Measurements from ENCODE around the gene RRN3.
A peak's percentile ranks its signal among the peaks of the same experiment; 100 is the strongest.
"Not testable (repeated sequence)": the region's sequence is repeated elsewhere in the genome, so short reads cannot be mapped to it uniquely, and the experiment has no call there.

The RRN3 gene

DNA sequence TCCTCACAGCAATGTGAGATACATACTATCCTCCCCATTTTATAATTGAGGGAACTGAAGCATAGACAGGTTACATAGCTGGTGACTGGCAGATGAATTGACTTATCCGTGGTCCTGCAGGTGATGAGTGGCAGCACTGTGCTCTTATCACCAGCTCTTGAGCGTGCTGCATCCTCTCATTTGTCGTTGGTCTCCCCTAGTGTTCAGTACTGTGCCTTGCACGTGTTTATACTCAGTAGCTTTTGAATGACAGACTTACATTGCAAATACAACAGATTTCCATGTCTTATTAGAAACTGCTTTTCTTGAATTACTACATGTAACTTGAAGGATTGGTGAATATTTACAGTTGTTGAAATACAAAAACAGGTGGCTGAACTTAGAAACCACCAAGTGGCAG is 71.9 kb downstream of the RRN3 start:
- not testable (repeated sequence) for H3K79me2 ChIP-seq (ENCODE audit: insufficient read depth, low read length); H3F3A ChIP-seq (ENCODE audit: insufficient read depth); H3K4me2 ChIP-seq (ENCODE audit: low read depth, low read length, poor library complexity, severe bottlenecking); H3K27me3 ChIP-seq (ENCODE audit: low read length); H3K4me3 ChIP-seq (ENCODE audit: insufficient read depth, low read length, poor library complexity, severe bottlenecking); H3K36me3 ChIP-seq (ENCODE audit: low read length); H4K20me1 ChIP-seq (ENCODE audit: low read depth, low read length); H3K27ac ChIP-seq (ENCODE audit: low read depth, low read length); H3K9ac ChIP-seq (ENCODE audit: low read length); H2AFZ ChIP-seq (ENCODE audit: low read depth, low read length, severe bottlenecking); H3K9me2 ChIP-seq (replicated peaks; ENCODE audit: insufficient read depth, low read length); H3K9me3 ChIP-seq (ENCODE audit: insufficient read depth, low read length)
- TF ChIP-seq CTCF (IDR thresholded peaks at IDR 0.05; ENCODE audit: insufficient read depth, low read length, poor library complexity, severe bottlenecking): peak; percentile 33

DNA sequence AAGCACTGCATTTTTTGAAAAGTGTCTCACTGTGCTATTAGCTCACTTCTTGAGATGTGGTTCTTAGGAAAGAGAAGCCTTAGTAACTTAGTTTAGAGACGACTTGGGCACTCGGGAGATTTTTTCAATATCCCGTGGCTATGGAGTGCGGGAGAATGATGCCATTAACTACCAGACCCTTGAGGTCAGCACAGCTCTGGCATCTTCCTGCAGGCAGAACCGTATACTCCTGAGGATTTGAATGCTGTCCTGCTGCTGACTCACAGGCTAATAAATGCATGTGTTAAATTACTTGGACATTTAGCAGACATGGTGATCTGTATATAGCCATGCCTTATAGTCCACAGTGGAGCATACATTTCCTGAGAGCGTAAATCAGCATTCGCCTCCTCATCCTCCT is 72.6 kb downstream of the RRN3 start:
- not testable (repeated sequence) for H3K27me3 ChIP-seq (ENCODE audit: low read length); H3K4me2 ChIP-seq (ENCODE audit: low read depth, low read length, poor library complexity, severe bottlenecking); H2AFZ ChIP-seq (ENCODE audit: low read depth, low read length, severe bottlenecking); H3F3A ChIP-seq (ENCODE audit: insufficient read depth); H3K36me3 ChIP-seq (ENCODE audit: low read length); H3K9me2 ChIP-seq (replicated peaks; ENCODE audit: insufficient read depth, low read length); H3K79me2 ChIP-seq (ENCODE audit: insufficient read depth, low read length); H3K4me3 ChIP-seq (ENCODE audit: insufficient read depth, low read length, poor library complexity, severe bottlenecking); H3K27ac ChIP-seq (ENCODE audit: low read depth, low read length); H3K9ac ChIP-seq (ENCODE audit: low read length); H4K20me1 ChIP-seq (ENCODE audit: low read depth, low read length); H3K9me3 ChIP-seq (ENCODE audit: insufficient read depth, low read length)

- H3K27me3 ChIP-seq (ENCODE audit: low read length); H3K4me3 ChIP-seq (ENCODE audit: insufficient read depth, low read length, poor library complexity, severe bottlenecking); H3K9me2 ChIP-seq (replicated peaks; ENCODE audit: insufficient read depth, low read length); H3K9me3 ChIP-seq (ENCODE audit: insufficient read depth, low read length); H3F3A ChIP-seq (ENCODE audit: insufficient read depth); H3K4me2 ChIP-seq (ENCODE audit: low read depth, low read length, poor library complexity, severe bottlenecking); H3K27ac ChIP-seq (ENCODE audit: low read depth, low read length); H3K36me3 ChIP-seq (ENCODE audit: low read length); H3K79me2 ChIP-seq (ENCODE audit: insufficient read depth, low read length); H3K9ac ChIP-seq (ENCODE audit: low read length); H4K20me1 ChIP-seq (ENCODE audit: low read depth, low read length); H2AFZ ChIP-seq (ENCODE audit: low read depth, low read length, severe bottlenecking): not testable (repeated sequence)
Measured at GRCh38 chr16:15016951-15017580, 77.0 kb downstream of the RRN3 start.

- not testable (repeated sequence) for H3F3A ChIP-seq (ENCODE audit: insufficient read depth); H3K4me3 ChIP-seq (ENCODE audit: insufficient read depth, low read length, poor library complexity, severe bottlenecking); H4K20me1 ChIP-seq (ENCODE audit: low read depth, low read length); H3K4me2 ChIP-seq (ENCODE audit: low read depth, low read length, poor library complexity, severe bottlenecking); H3K36me3 ChIP-seq (ENCODE audit: low read length); H3K9ac ChIP-seq (ENCODE audit: low read length); H2AFZ ChIP-seq (ENCODE audit: low read depth, low read length, severe bottlenecking); H3K79me2 ChIP-seq (ENCODE audit: insufficient read depth, low read length); H3K27ac ChIP-seq (ENCODE audit: low read depth, low read length); H3K9me2 ChIP-seq (replicated peaks; ENCODE audit: insufficient read depth, low read length); H3K27me3 ChIP-seq (ENCODE audit: low read length); H3K9me3 ChIP-seq (ENCODE audit: insufficient read depth, low read length)
Measured at GRCh38 chr16:15016354-15016753, 77.7 kb downstream of the RRN3 start.

GRCh38 chr16:15015671-15016070 is 78.4 kb downstream of the RRN3 start:
- H3K4me3 ChIP-seq (ENCODE audit: insufficient read depth, low read length, poor library complexity, severe bottlenecking); H3K27me3 ChIP-seq (ENCODE audit: low read length); H3K9me3 ChIP-seq (ENCODE audit: insufficient read depth, low read length); H3F3A ChIP-seq (ENCODE audit: insufficient read depth); H3K27ac ChIP-seq (ENCODE audit: low read depth, low read length); H3K79me2 ChIP-seq (ENCODE audit: insufficient read depth, low read length); H3K4me2 ChIP-seq (ENCODE audit: low read depth, low read length, poor library complexity, severe bottlenecking); H3K36me3 ChIP-seq (ENCODE audit: low read length); H4K20me1 ChIP-seq (ENCODE audit: low read depth, low read length); H2AFZ ChIP-seq (ENCODE audit: low read depth, low read length, severe bottlenecking); H3K9ac ChIP-seq (ENCODE audit: low read length); H3K9me2 ChIP-seq (replicated peaks; ENCODE audit: insufficient read depth, low read length): not testable (repeated sequence)

DNA sequence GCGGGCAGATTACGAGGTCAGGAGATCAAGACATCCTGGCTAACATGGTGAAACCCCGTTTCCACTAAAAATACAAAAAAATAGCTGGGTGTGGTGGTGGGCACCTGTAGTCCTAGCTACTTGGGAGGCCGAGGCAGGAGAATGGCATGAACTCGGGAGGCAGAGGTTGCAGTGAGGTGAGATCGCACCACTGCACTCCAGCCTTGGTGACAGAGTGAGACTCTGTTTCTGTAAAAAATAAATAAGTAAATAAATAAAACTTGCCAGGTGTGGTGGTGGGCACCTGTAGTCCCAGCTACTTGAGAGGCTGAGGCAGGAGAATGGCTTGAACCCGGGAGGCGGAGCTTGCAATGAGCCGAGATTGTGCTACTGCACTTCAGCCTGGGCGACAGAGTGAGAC is 81.1 kb downstream of the RRN3 start:
- H2AFZ ChIP-seq (ENCODE audit: low read depth, low read length, severe bottlenecking); H3K9me3 ChIP-seq (ENCODE audit: insufficient read depth, low read length); H3K4me3 ChIP-seq (ENCODE audit: insufficient read depth, low read length, poor library complexity, severe bottlenecking); H3K9me2 ChIP-seq (replicated peaks; ENCODE audit: insufficient read depth, low read length); H3K4me2 ChIP-seq (ENCODE audit: low read depth, low read length, poor library complexity, severe bottlenecking); H3K27ac ChIP-seq (ENCODE audit: low read depth, low read length); H3F3A ChIP-seq (ENCODE audit: insufficient read depth); H3K9ac ChIP-seq (ENCODE audit: low read length); H3K79me2 ChIP-seq (ENCODE audit: insufficient read depth, low read length); H3K27me3 ChIP-seq (ENCODE audit: low read length); H4K20me1 ChIP-seq (ENCODE audit: low read depth, low read length): not testable (repeated sequence)
- H3K36me3 ChIP-seq (ENCODE audit: low read length): peaks cover 18% of the 10 kb centered on the region; the same call in 1 of the 2 replicates

Data from SU-DHL-6 (cell line).